H1 (cell line): ENCODE results near the gene PLEKHG4. TPM values are rescaled to one million over a fixed set of nuclear protein-coding genes. Genes with fewer than 3 reads are reported as not detected.

Experiments
- CTCF ChIA-PET: fragments of 300-600 bp; sonication (Branson Sonifier 250); formaldehyde crosslinking; loops from one replicate; lab custom pipeline; 2021; ENCODE audit not compliant: partially characterized antibody; lab: Charles Lee
- POLR2A ChIA-PET: fragments of 300-600 bp; sonication (Branson Sonifier 250); formaldehyde crosslinking; loops from one replicate; lab custom pipeline; 2021; ENCODE audit warnings: inconsistent platforms; ENCODE audit not compliant: partially characterized antibody; lab: Charles Lee
- DNase-seq, 2 experiments: peaks; one replicate each; pipeline versions ENCODE4 v3.0.0 to v3.0.0-alpha.2; 2010 to 2022; ENCODE audit warnings: low spot score in 2 of 2, low read depth in 1 of 2, mixed read lengths in 1 of 2
- FAIRE-seq: peaks from 2 replicates; lab custom pipeline; 2011; peaks lifted over from hg19 to GRCh38; lab: Jason Lieb, UNC
- H2AFZ ChIP-seq: 2 replicates; pipeline ENCODE4 v1.8.1; 2012; ENCODE audit warnings: low read length, inconsistent platforms
- H2AK5ac ChIP-seq: 2 replicates; pipeline ENCODE4 v1.6.1; 2013; ENCODE audit warnings: low read depth, low read length
- H2BK120ac ChIP-seq: replicated peaks from 2 replicates; pipeline ENCODE3; 2013; ENCODE audit warnings: low read depth, low read length, inconsistent platforms
- H2BK12ac ChIP-seq: 2 replicates; pipeline ENCODE4 v1.6.1; 2013; ENCODE audit warnings: low read depth, low read length
- H2BK15ac ChIP-seq: 2 replicates; pipeline ENCODE4 v1.6.1; 2013; ENCODE audit warnings: low read length
- H2BK20ac ChIP-seq: 2 replicates; pipeline ENCODE4 v1.6.1; 2013; ENCODE audit warnings: low read length
- H2BK5ac ChIP-seq: 2 replicates; pipeline ENCODE4 v1.6.1; 2013; ENCODE audit warnings: low read depth, low read length
- H3K14ac ChIP-seq: 2 replicates; pipeline ENCODE4 v1.6.1; 2013; ENCODE audit warnings: inconsistent platforms; ENCODE audit not compliant: insufficient read length
- H3K18ac ChIP-seq: 2 replicates; pipeline ENCODE4 v1.6.1; 2013; ENCODE audit warnings: low read length; ENCODE audit errors: extremely low read depth
- H3K23ac ChIP-seq: 2 replicates; pipeline ENCODE4 v1.6.1; 2013; ENCODE audit warnings: inconsistent platforms; ENCODE audit not compliant: insufficient read length
- H3K23me2 ChIP-seq: 2 replicates; pipeline ENCODE4 v1.6.1; 2013; ENCODE audit warnings: low read depth, low read length
- H3K27ac ChIP-seq: 2 replicates; pipeline ENCODE4 v1.6.1; 2011; ENCODE audit warnings: low read depth, low read length, inconsistent platforms
- H3K27me3 ChIP-seq, 4 experiments: replicated peaks in 1 of 4; 1 replicate in 1 of 4; 2 replicates in 3 of 4; pipeline versions ENCODE4 v1.6.1 to v1.8.1; 2011 to 2013; ENCODE audit warnings: low read length in 3 of 4, mild to moderate bottlenecking in 3 of 4, inconsistent platforms in 2 of 4, mixed read lengths in 2 of 4, moderate library complexity in 1 of 4; ENCODE audit not compliant: control insufficient read depth in 3 of 4, insufficient read depth in 3 of 4; ENCODE audit errors: extremely low read depth in 1 of 4
- H3K36me3 ChIP-seq, 4 experiments: 2 replicates each; pipeline versions ENCODE4 v1.6.1 to v1.8.1; 2011 to 2013; ENCODE audit warnings: mild to moderate bottlenecking in 4 of 4, low read length in 3 of 4, moderate library complexity in 2 of 4, control low read depth in 1 of 4, inconsistent platforms in 1 of 4; ENCODE audit not compliant: insufficient read depth in 4 of 4, control insufficient read depth in 2 of 4
- H3K4ac ChIP-seq: replicated peaks from 2 replicates; pipeline ENCODE3; 2013; ENCODE audit warnings: low read length, low read depth, mixed read lengths, inconsistent platforms; ENCODE audit not compliant: insufficient read length
- H3K4me1 ChIP-seq, 4 experiments: replicated peaks in 1 of 4; 1 replicate in 1 of 4; 2 replicates in 3 of 4; pipeline versions ENCODE4 v1.6.1 to v1.8.1; 2011 to 2013; ENCODE audit warnings: low read length in 3 of 4, inconsistent platforms in 2 of 4, mixed read lengths in 1 of 4; ENCODE audit not compliant: insufficient read depth in 4 of 4, control insufficient read depth in 3 of 4
- H3K4me2 ChIP-seq, 2 experiments: 2 replicates each; pipeline versions ENCODE4 v1.6.1 to v1.8.1; 2011 to 2013; ENCODE audit warnings: low read depth in 2 of 2, low read length in 2 of 2, control low read depth in 1 of 2, inconsistent platforms in 1 of 2, mild to moderate bottlenecking in 1 of 2; ENCODE audit not compliant: insufficient read depth in 1 of 2
- H3K4me3 ChIP-seq, 4 experiments: fragments of 200-600, 300-600 bp in 1 of 4; sonication (generic), shearing (Covaris generic), sonication (Bioruptor Twin) in 1 of 4; 2 replicates each; pipeline versions ENCODE4 v1.5.1 to v1.8.1; 2011 to 2016; ENCODE audit warnings: low read length in 4 of 4, low read depth in 3 of 4, control low read depth in 2 of 4, inconsistent platforms in 2 of 4, mild to moderate bottlenecking in 2 of 4, mixed read lengths in 1 of 4, moderate library complexity in 1 of 4; ENCODE audit not compliant: insufficient read depth in 2 of 4; ENCODE audit errors: extremely low read depth in 1 of 4
- H3K56ac ChIP-seq: replicated peaks from 2 replicates; pipeline ENCODE3; 2013; ENCODE audit warnings: low read depth, mild to moderate bottlenecking, mixed read lengths, low read length, inconsistent platforms; ENCODE audit not compliant: insufficient read length
- H3K79me1 ChIP-seq: 2 replicates; pipeline ENCODE4 v1.6.1; 2013; ENCODE audit warnings: low read depth, low read length, control low read depth
- H3K79me2 ChIP-seq, 2 experiments: 2 replicates each; pipeline versions ENCODE4 v1.6.1 to v1.8.1; 2012 to 2013; ENCODE audit warnings: low read length in 2 of 2, mild to moderate bottlenecking in 2 of 2, inconsistent platforms in 1 of 2; ENCODE audit not compliant: insufficient read depth in 2 of 2, control insufficient read depth in 1 of 2
- H3K9ac ChIP-seq, 4 experiments: replicated peaks in 1 of 4; 1 replicate in 1 of 4; 2 replicates in 3 of 4; pipeline versions ENCODE4 v1.6.1 to v1.8.1; 2011 to 2013; ENCODE audit warnings: low read depth in 3 of 4, low read length in 3 of 4, control low read depth in 2 of 4, mild to moderate bottlenecking in 2 of 4, moderate library complexity in 2 of 4, inconsistent platforms in 1 of 4; ENCODE audit errors: extremely low read depth in 1 of 4
- H3K9me3 ChIP-seq, 2 experiments: 2 replicates each; pipeline versions ENCODE4 v1.6.1 to v1.8.1; 2012 to 2013; ENCODE audit warnings: mild to moderate bottlenecking in 2 of 2, moderate library complexity in 2 of 2, control low read depth in 1 of 2, inconsistent platforms in 1 of 2, low read depth in 1 of 2, low read length in 1 of 2, mixed read lengths in 1 of 2; ENCODE audit not compliant: insufficient read depth in 2 of 2
- H4K20me1 ChIP-seq, 2 experiments: replicated peaks in 1 of 2; 2 replicates each; pipeline versions ENCODE3 to v1.8.1; 2011 to 2013; ENCODE audit warnings: inconsistent platforms in 2 of 2, low read length in 2 of 2, mild to moderate bottlenecking in 1 of 2; ENCODE audit not compliant: insufficient read depth in 2 of 2, control insufficient read depth in 1 of 2
- H4K5ac ChIP-seq: 2 replicates; pipeline ENCODE4 v1.6.1; 2013; ENCODE audit warnings: low read length, low read depth, mixed read lengths, inconsistent platforms; ENCODE audit not compliant: insufficient read length
- H4K8ac ChIP-seq: 2 replicates; pipeline ENCODE4 v1.8.0; 2013; ENCODE audit warnings: mild to moderate bottlenecking, moderate library complexity, low read length, inconsistent platforms; ENCODE audit not compliant: insufficient read depth; ENCODE audit errors: extremely low read depth
- H4K91ac ChIP-seq: replicated peaks from 2 replicates; pipeline ENCODE3; 2013; ENCODE audit warnings: low read length, mixed read lengths, inconsistent platforms; ENCODE audit not compliant: insufficient read length
- BACH1 ChIP-seq: IDR thresholded peaks from 2 replicates; pipeline ENCODE4 v1.6.1; 2012; ENCODE audit warnings: low read length, improper control_type of control experiment
- CBX5 ChIP-seq: fragments of 300-800, 300-1000 bp; sonication (generic); IDR thresholded peaks from 2 replicates; pipeline ENCODE4 v1.7.1; 2016; ENCODE audit warnings: antibody characterized with exemption, low read length, low read depth
- CREB1 ChIP-seq: IDR thresholded peaks from 2 replicates; pipeline ENCODE4 v1.6.1; 2012; ENCODE audit warnings: inconsistent platforms
- EZH2 ChIP-seq: fragments of 200-600 bp; sonication (generic); IDR thresholded peaks from 2 replicates; pipeline ENCODE4 v1.7.1; 2012; ENCODE audit warnings: low read depth, mild to moderate bottlenecking, moderate library complexity, low read length, inconsistent platforms; ENCODE audit not compliant: severe bottlenecking
- KDM5A ChIP-seq: fragments of 200-600 bp; IDR thresholded peaks from 2 replicates; pipeline ENCODE4 v1.7.1; 2012; ENCODE audit warnings: mild to moderate bottlenecking, low read length, inconsistent platforms, mixed read lengths
- RXRA ChIP-seq: IDR thresholded peaks from 2 replicates; pipeline ENCODE4 v1.6.1; 2011; ENCODE audit warnings: low read depth, mild to moderate bottlenecking, low read length, moderate library complexity; ENCODE audit not compliant: insufficient read depth
- SP1 ChIP-seq: IDR thresholded peaks from 2 replicates; pipeline ENCODE4 v1.6.1; 2011; ENCODE audit warnings: low read depth, low read length
- WGBS, 2 experiments: shearing (Covaris generic) in 1 of 2; methylation state at CpG; one replicate each; pipeline versions ENCODE4 v1.1.6 to v1.1.7; 2013 to 2015; ENCODE audit warnings: low lambda C conversion rate in 2 of 2, mixed read lengths in 2 of 2, inconsistent platforms in 1 of 2, low coverage in 1 of 2, missing lambda C conversion rate in 1 of 2; ENCODE audit not compliant: insufficient replicate concordance in 2 of 2, insufficient coverage in 1 of 2, insufficient read length in 1 of 2; ENCODE audit errors: extremely low coverage in 1 of 2, missing lambda C conversion rate in 1 of 2; 5-methylcytosine and 5-hydroxymethylcytosine counted together
- polyA plus RNA-seq, 7 experiments: library from polyadenylated mRNA; depleted of rRNA in 3 of 7; stranded (reverse) in 5 of 7; unstranded in 2 of 7; fragments of >200 nt in 5 of 7; fragments of 200-250 nt in 2 of 7; gene quantifications; 1 replicate in 5 of 7; 2 replicates in 1 of 7; 4 replicates in 1 of 7; pipeline versions ENCODE4 v1.2.1 to v1.2.3, GENCODE V29; 2011 to 2013; ENCODE audit warnings: missing spikeins in 2 of 7, mixed read lengths in 2 of 7
- total RNA-seq: library from RNA; stranded (reverse); fragmentation: NEBNext Ultra II Directional; extraction: Animal tissue kit (Norgen Biotek cat#: 25700); gene quantifications from 2 replicates; pipeline ENCODE4 v1.2.1, GENCODE V29; 2021

The PLEKHG4 gene
- total and polyA plus RNA-seq, 2 of the 8 experiments (the other 6 are each of a cell fraction or from before 2014, with no cell fraction given), result 7.7 to 11.1 TPM

DNA sequence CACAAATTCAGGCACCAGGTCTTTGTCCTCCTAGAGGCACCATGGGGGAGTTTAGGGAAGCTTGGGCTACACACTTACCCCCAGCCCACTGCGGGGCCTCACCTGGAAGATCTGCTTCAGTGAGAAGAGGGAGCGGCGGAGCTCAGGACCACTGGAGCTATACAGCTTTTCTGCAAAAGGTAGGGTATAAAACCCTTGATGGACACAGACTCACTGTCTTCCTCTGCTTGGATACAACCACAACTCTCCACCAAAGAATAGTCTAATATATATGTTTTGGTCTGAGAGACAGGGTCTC, 41.1 kb upstream of the PLEKHG4 start:
- FAIRE-seq (no peak), DNase-seq (no peak)
- ChIA-PET CTCF (interaction anchor here (0.8 to 4.6 kb wide), 11 partner anchors 8 to 343 kb away, joined by 3 to 23 read pairs (median 4); partner anchors contain the start of genes ELMO3, KCTD19, LRRC36 and NOL3), POLR2A (interaction anchor here (0.8 to 11.2 kb wide), 5 partner anchors 9 to 190 kb away, joined by 3 to 111 read pairs (median 4); partner anchors contain the start of genes FHOD1, SLC9A5 and TMEM208)
- Histone ChIP-seq H3K4me1 (peaks cover 3 to 8% (median 7%) of the 10 kb centered on the region in 4 experiments; a peak in 6 of 7 replicates), H2BK20ac (no peak overlapping the region), H3K56ac (no peak overlapping the region), H2BK12ac (no peak overlapping the region), H3K79me2 (0 out of 4 replicates have a peak, but pooled peaks cover 0 to 3% of the 10 kb centered on the region in 2 experiments), H3K27me3 (no peaks in the 10 kb centered on the region), H3K14ac (no peak overlapping the region), H4K8ac (no peak overlapping the region), H4K5ac (no peak overlapping the region), H2AK5ac (no peak overlapping the region), H3K4me3 (no peak overlapping the region), H3K27ac (no peak overlapping the region), H3K4me2 (no peak overlapping the region), H3K9ac (no peak overlapping the region), H2BK5ac (no peak overlapping the region), H3K18ac (no peak overlapping the region), H3K23ac (no peak overlapping the region), H4K20me1 (peaks cover 0 to 9% of the 10 kb centered on the region in 2 experiments), H2BK15ac (no peak overlapping the region), H4K91ac (no peak overlapping the region), H3K23me2 (no peaks in the 10 kb centered on the region), H3K4ac (no peak overlapping the region), H2BK120ac (no peak overlapping the region), H3K79me1 (peaks cover 14% of the 10 kb centered on the region), H3K9me3 (no peaks in the 10 kb centered on the region), H3K36me3 (peaks cover 5 to 21% (median 12%) of the 10 kb centered on the region in 4 experiments; a peak in 5 of 8 replicates), H2AFZ (no peak overlapping the region)
- TF ChIP-seq BACH1, result no peak
- TF ChIP-seq CREB1, result no peak
- TF ChIP-seq KDM5A, result no peak
- TF ChIP-seq EZH2, result no peak
- no peak for TF ChIP-seq CBX5
- no peak for TF ChIP-seq SP1
- no peak for TF ChIP-seq RXRA
- 100% methylated on average over 3 of the region's 3 CpGs; no CpG with 5 or more reads in 1 of the 2 experiments for WGBS, 2 experiments
